Bronchial epithelial cell (primary cell): ENCODE data around the gene SGMS1. TPM values are rescaled to one million over a fixed set of nuclear protein-coding genes. Genes with fewer than 3 reads are reported as not detected.
"Not testable (repeated sequence)": the region's sequence is repeated elsewhere in the genome, so short reads cannot be mapped to it uniquely, and the experiment has no call there.

Experiments used
- DNase-seq: peaks from one replicate; pipeline ENCODE4 v3.0.0-alpha.2; 2010; ENCODE audit warnings: low read depth
- FAIRE-seq: peaks from 2 replicates; lab custom pipeline; 2011; peaks lifted over from hg19 to GRCh38; lab: Jason Lieb, UNC
- H3K27me3 ChIP-seq: 2 replicates; pipeline ENCODE4 v1.5.1; 2011; ENCODE audit warnings: low read length; ENCODE audit not compliant: control insufficient read depth, insufficient read depth
- H3K36me3 ChIP-seq: 2 replicates; pipeline ENCODE4 v1.5.1; 2011; ENCODE audit warnings: low read length; ENCODE audit not compliant: control insufficient read depth, insufficient read depth
- H3K4me3 ChIP-seq: 2 replicates; pipeline ENCODE4 v1.5.1; 2011; ENCODE audit warnings: mild to moderate bottlenecking, low read depth, low read length, control low read depth
- total RNA-seq: library from RNA; depleted of rRNA; stranded (reverse); fragments of >200 nt; gene quantifications from 2 replicates; pipeline ENCODE4 v1.2.1, GENCODE V29; 2014
- TF ChIP-seq, protein P1 (sequence below): IDR thresholded peaks from 2 replicates; pipeline ENCODE4 v1.5.1; 2011; ENCODE audit warnings: mild to moderate bottlenecking, moderate library complexity, low read length, control low read depth, inconsistent platforms; ENCODE audit not compliant: insufficient read depth, severe bottlenecking

SGMS1 gene
- total RNA-seq, 1 donor from 2014 or later, result 21.3 TPM

DNA sequence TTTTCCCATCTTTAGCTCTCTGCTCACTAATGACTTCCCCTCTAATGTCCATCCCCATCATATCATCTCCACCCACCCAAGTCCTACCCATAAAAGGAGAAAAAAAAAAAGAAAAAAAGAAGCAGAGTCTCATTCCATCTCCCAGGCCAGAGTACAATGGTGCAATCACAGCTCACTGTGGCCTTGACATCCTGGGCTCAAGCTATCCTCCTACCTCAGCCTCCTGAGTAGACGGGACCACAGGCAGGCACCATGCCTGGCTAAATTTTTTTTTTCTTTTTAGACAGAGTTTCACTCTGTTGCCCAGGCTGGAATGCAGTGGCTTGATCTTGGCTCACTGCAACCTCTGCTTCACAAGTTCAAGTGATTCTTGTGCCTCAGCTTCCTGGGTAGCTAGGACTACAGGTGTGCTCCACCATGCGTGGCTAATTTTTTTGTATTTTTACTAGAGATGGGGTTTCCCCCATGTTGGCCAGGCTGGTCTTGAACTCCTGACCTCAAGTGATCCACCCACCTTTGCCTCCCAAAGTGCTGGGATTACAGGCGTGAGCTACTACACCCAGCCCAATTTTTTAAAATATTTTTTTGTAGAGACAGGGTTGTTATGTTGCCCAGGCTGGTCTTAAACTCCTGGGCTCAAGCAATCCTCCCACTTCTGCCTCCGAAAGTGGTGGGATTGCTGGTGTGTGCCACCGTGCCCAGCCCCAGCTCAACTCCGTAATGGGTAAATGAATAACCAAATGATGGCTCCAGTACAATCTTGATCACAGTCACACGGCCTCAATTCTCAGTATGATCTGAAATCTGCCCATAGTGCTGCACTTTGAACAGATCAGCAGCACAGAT is 24.6 kb upstream of the SGMS1 start:
- H3K4me3 ChIP-seq, result no peak overlapping the region
- H3K27me3 ChIP-seq, result no peaks in the 10 kb centered on the region
- TF ChIP-seq, protein P1, sequence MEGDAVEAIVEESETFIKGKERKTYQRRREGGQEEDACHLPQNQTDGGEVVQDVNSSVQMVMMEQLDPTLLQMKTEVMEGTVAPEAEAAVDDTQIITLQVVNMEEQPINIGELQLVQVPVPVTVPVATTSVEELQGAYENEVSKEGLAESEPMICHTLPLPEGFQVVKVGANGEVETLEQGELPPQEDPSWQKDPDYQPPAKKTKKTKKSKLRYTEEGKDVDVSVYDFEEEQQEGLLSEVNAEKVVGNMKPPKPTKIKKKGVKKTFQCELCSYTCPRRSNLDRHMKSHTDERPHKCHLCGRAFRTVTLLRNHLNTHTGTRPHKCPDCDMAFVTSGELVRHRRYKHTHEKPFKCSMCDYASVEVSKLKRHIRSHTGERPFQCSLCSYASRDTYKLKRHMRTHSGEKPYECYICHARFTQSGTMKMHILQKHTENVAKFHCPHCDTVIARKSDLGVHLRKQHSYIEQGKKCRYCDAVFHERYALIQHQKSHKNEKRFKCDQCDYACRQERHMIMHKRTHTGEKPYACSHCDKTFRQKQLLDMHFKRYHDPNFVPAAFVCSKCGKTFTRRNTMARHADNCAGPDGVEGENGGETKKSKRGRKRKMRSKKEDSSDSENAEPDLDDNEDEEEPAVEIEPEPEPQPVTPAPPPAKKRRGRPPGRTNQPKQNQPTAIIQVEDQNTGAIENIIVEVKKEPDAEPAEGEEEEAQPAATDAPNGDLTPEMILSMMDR, result no peak
- no peaks in the 10 kb centered on the region for H3K36me3 ChIP-seq
- FAIRE-seq, result no peak
- no peak for DNase-seq

DNA sequence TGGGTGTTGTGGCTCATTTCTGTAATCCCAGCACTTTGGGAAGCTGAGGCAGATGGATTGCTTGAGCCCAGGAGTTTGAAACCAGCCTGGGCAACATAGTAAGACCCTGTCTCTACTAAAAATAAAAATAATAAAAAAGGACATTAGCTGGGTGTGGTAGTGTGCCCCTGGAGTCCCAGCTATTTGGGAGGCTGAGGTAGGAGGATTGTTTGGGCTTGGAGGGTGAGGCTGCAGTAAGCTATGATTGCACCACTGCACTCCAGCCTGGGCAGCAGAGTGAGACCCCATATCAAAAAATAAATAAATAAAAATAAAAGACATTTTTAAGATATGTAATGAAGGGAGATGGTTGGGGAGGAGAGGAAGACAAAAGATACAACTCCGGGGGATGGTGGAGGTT is 23.6 kb upstream of the SGMS1 start:
- not testable (repeated sequence) for H3K36me3 ChIP-seq, H3K27me3 ChIP-seq, FAIRE-seq, DNase-seq, H3K4me3 ChIP-seq

DNA sequence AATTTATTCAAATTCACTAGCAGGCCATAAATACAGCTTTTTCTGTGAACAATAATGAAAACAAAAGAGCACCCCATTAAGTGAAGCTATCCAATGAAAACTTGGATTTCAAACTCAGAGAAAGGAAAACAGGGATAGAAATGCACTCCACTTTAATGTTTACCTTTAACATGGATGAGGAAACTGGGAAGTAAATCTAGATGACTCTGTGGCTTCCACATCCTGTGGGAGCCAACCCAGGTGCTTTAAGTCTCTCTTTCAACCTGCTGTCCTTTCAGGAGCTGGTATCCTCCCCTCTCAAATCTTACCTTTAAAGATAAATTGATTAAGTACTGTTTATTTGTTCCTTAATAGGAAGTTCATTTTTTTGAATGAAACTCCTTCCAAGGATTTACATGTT is 21.5 kb upstream of the SGMS1 start:
- TF ChIP-seq, protein P1, result no peak
- no peaks in the 10 kb centered on the region for H3K36me3 ChIP-seq
- DNase-seq (no peak), FAIRE-seq (no peak)
- no peak overlapping the region for H3K4me3 ChIP-seq
- H3K27me3 ChIP-seq, result no peaks in the 10 kb centered on the region

DNA sequence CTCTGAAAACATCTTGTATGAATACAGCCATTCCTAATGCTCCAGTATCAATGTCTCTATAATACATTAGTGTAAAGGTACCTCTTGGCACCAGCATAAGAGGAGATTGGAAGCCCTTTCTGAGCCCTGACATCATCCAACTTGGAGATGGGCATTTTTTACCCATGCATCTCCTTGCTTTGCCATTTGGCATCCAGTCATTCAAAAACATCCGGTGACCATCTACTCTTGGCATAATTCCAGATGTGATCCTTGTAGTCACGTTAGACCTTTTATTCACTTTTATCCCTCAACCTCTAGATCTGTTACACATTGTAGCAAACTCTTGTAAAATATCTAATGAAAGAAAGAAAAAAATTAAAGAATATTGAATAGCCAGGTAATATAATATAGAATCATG is 17.9 kb upstream of the SGMS1 start:
- no peaks in the 10 kb centered on the region for H3K36me3 ChIP-seq
- H3K27me3 ChIP-seq, result no peaks in the 10 kb centered on the region
- H3K4me3 ChIP-seq, result no peak overlapping the region
- DNase-seq (no peak), FAIRE-seq (no peak)
- TF ChIP-seq, protein P1, result no peak

DNA sequence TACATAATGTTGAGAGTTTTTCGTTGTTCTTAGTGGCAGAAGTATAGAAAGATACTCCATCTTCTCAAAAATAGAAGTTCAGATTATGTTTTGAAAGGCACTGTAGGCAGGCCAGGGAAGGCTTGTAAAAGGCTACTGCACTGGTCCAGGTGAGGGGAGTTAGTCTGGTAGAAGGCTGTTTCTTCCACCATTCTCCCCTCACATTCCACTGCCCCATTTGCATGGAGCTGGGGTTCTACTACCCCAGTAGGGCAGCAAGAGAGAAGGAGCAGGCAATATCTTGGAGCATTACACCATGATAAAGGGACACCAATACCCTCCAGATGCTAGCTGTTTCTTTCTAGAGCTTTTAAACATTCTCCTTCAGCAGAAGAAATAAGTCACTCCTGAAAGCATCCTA is 16.5 kb upstream of the SGMS1 start:
- Histone ChIP-seq H3K27me3 (no peaks in the 10 kb centered on the region), H3K36me3 (no peaks in the 10 kb centered on the region), H3K4me3 (no peak overlapping the region)
- DNase-seq, result no peak
- no peak for FAIRE-seq
- TF ChIP-seq, protein P1, result no peak

DNA sequence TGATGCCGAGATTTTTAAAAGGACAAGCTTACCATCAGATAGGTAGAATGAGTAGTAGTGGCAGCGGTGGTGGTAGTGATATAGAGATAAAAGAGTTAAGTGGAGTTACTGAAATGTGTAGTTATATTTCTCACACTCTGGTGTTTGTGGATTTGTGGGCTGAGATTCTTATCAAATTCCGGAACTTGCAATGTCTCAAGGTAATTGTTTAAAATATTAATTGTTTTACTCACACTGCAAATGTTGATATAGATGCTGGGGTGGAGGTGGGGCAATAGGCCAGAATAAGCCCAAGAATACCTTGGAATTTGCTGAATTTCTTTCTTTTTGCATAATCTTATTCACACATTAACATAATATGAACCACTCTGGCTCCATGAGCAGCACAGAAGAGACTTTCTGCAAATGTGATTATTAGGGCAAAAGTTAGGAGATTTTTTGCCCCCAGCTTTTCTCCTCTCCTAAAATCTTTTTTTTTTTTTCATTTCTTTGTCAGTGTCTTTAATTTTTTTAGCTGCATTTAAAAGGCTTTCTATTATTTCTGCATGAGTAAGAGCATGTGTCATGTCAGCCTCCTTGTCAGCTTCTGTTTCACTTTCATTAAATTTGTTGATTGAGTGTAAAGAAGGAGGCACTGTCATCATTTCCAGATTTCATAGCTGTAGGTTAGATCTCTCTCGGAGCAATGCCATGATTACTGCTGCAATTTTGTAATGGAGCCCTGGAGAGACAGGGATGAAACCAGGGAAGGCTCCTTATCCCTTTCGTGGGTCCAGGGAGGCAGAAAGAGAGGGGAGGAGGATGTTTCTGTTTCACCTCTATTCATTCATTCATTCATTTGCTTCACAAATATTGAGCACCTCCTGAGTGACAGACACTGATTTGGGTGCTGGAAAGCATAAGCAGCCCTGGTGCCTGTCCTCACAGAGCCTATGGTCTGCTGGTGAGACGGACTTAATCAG is 13.1 kb upstream of the SGMS1 start:
- no peaks in the 10 kb centered on the region for H3K27me3 ChIP-seq
- TF ChIP-seq, protein P1, result no peak
- DNase-seq (no peak), FAIRE-seq (no peak)
- H3K36me3 ChIP-seq, result no peaks in the 10 kb centered on the region
- no peak overlapping the region for H3K4me3 ChIP-seq
